Activated CD4-positive, alpha-beta T cell treated with anti-CD3 and anti-CD28 coated beads for 1 hour (primary cell): ENCODE measurements around the gene ADAMTS19.

Source experiments
- DNase-seq: peaks from one replicate; pipeline ENCODE4 v3.0.0-alpha.2; 2020

Gene ADAMTS19

GRCh38 chr5:129768735-129769134, 308.6 kb downstream of the ADAMTS19 start:
- DNase-seq = no peak

DNA sequence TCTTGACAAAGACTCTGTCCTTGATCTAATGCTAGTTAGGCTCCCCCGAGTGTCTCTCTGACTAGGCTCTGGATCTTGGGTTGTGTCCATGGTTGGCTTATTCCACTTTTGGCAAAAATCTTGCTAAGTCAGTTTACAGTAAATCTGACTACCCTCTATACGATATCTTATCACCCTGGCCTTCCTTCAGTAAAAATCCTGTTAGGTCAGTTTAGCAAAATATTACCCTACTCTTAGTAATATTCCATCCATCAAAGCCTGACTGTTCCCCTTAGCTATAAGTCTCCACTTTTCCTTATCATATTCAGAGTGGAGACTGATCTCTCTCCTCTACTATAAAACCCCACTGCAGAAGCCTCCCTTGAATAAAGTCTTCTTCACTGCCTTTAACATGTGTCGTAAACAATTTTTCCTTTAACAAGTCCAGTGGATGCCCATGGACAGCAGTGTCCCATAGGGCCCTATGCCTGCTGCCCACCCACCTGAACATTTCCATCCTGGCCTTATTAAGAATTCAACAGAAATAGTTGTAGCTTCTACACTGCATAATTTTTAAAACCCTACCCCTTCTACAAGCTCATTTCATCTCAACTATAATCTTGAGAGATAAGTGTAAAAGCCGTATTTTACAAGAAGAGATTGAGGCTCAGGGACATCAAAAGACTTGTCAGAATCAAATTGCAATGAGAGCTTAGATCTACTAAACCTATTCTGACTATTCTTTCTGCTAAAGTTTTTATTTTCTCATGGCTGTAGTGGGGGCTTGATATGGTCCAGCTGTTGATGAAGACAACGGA, 310.1 kb downstream of the ADAMTS19 start:
- no peak for DNase-seq

DNA sequence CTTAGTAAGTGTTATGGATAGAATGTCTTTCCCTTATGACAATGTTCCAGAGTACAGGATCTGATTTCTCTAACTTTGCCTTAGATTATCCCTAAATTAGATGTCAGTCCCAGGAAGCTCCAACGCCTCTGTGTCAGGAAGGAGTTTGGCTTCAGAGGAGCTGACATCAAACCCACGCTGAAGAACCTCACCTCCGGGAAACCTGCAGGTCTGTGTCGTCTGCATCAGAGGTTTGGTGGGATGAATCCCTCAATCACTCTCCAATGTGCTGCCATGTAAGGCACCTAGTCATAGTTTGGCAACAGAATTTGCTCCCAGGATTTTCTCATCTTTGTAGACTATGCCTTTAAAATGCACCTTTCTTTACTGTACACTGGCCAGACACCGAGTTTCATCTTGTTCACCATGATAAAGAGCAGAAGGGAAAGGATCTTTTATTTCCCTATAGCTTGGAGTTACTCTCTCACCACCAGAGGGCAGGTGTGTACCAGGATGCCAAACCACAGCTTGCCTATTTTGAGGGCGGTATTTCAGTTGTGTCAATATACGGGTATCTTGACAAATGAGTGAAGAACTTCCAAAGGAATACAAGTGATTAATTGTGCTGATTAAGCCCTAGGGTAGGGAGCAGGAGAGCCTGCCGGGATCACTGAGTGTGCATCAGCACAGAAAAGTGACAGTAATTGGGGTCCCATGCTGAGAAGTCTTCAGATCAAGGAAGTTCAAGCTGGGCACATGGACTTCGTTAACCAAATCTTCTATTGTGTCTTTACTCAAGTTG, 311.1 kb downstream of the ADAMTS19 start:
- no peak for DNase-seq

DNA sequence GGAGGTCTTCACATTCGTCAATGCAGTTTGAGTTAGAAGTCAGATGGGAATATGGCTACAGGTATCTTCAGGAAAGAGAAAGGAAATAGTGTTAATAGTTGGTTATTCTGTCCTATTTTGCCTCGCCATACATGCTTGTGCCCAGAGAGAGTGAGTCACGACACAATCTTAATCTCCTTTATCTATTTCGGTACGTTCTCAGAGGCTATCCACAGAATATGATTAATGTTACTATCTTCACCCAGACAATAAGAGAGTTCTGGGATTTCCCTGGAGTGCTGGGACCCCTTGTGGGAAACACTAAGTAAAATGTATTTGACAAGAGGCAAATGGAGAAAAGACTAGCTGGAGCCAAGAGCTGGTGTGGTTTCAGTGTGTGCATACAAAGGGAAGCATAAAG, 313.3 kb downstream of the ADAMTS19 start:
- no peak for DNase-seq

DNA sequence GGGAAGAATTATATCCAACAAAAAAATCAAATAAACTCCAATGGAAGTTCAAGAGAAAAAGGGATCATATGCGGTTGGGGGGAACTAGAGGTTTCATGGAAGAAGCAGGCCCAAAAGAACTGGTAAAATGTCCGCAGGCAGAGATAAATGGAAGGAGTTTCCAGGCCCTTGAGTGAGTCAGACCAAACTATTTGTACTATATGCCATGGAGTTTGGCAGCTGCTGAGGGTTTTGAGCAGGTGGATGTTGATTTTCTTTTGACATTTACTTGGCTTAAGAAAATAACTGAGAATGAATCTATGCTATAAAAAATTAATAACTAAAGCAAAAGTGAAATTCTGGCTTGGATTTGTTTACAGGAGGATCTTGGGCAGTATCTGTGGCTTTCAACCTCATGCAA, 321.5 kb downstream of the ADAMTS19 start:
- no peak for DNase-seq
